Ovary (tissue), 9 donors: Measurements from ENCODE around the gene GRIN3B. TPM values are rescaled to one million over a fixed set of nuclear protein-coding genes. Genes with fewer than 3 reads are reported as not detected.
A peak's percentile ranks its signal among the peaks of the same experiment; 100 is the strongest.
"Not testable (repeated sequence)": the region's sequence is repeated elsewhere in the genome, so short reads cannot be mapped to it uniquely, and the experiment has no call there.

ENCODE experiments used
- DNase-seq, 5 donors: peaks; one replicate each; pipeline ENCODE4 v3.0.0-alpha.2; 2019 to 2020
- H3K27ac ChIP-seq, 2 donors: fragments of 200-600 bp; one replicate each; pipeline versions ENCODE4 v1.5.1 to v1.8.0; 2019 to 2022
- H3K27me3 ChIP-seq: fragments of 200-600 bp; one replicate; pipeline ENCODE4 v1.8.0; 2022
- H3K36me3 ChIP-seq: fragments of 200-600 bp; sonication (generic); one replicate; pipeline ENCODE4 v1.5.1; 2019
- H3K4me1 ChIP-seq: one replicate; pipeline ENCODE4 v1.8.1; 2013; ENCODE audit warnings: mild to moderate bottlenecking, moderate library complexity; ENCODE audit not compliant: insufficient read depth
- H3K4me3 ChIP-seq: fragments of 200-600 bp; sonication (generic); one replicate; pipeline ENCODE4 v1.5.1; 2017
- H3K9me3 ChIP-seq, 2 donors: fragments of 200-600 bp in 1 of 2; sonication (generic) in 1 of 2; one replicate each; pipeline versions ENCODE4 v1.5.1 to v1.8.1; 2013 to 2019; ENCODE audit warnings: mild to moderate bottlenecking in 1 of 2, moderate library complexity in 1 of 2
- CTCF ChIP-seq, 3 donors: fragments of 450-650 bp in 2 of 3; fragments of 200-600 bp in 1 of 3; IDR thresholded peaks; one replicate each; pipeline versions ENCODE4 v1.5.1 to v1.8.0; 2016 to 2022; ENCODE audit warnings: antibody characterized with exemption in 3 of 3, mild to moderate bottlenecking in 1 of 3
- EP300 ChIP-seq: sonication (generic); formaldehyde crosslinking; IDR thresholded peaks from one replicate; pipeline ENCODE4 v1.6.1; 2017; ENCODE audit warnings: antibody characterized with exemption
- POLR2A ChIP-seq: fragments of 450-650 bp; IDR thresholded peaks from one replicate; pipeline ENCODE4 v1.6.1; 2017; ENCODE audit warnings: antibody characterized with exemption, mild to moderate bottlenecking, moderate library complexity
- WGBS, 3 donors: extraction: QIAGEN DNeasy Blood & Tissue Kit in 1 of 3; methylation state at CpG; one replicate each; pipeline versions ENCODE4 v1.1.5 to v1.1.7; 2013 to 2017; 5-methylcytosine and 5-hydroxymethylcytosine counted together
- intact Hi-C, 4 donors: fragments of 100-400 bp; cut with DNase I; formaldehyde crosslinking; loops; one replicate each; pipeline versions ENCODE4 v1.11.0 to v1.15.1; 2022 to 2023
- polyA plus RNA-seq, 2 donors: library from polyadenylated mRNA; stranded (reverse); fragments of 200-250 nt in 1 of 2; fragments of 350-450 nt in 1 of 2; fragmentation: Illumina TruSeq in 1 of 2; extraction: RNeasy Lipid Tissue Mini Kit (QIAGEN cat#74804) in 1 of 2; gene quantifications; one replicate each; pipeline ENCODE4 v1.2.3, GENCODE V29; 2013 to 2014
- total RNA-seq, 7 donors: library from RNA; depleted of rRNA in 2 of 7; stranded (reverse); fragments of >200 nt in 2 of 7; fragmentation: NEBNext Ultra II Directional in 3 of 7; extraction: Animal tissue kit (Norgen Biotek cat#: 25700) in 3 of 7; gene quantifications; one replicate each; pipeline versions ENCODE4 v1.1.0 to v1.2.4, GENCODE V29; 2016 to 2023
- donor health status: DM: no; HTN: no; CAD: no; lungs with moderate emphysema.
- donor health status: DM: no; HTN: no; CAD: no.
- donor health status: Bipolar disorder and iron deficiency.
- donor health status: DM: yes; HTN: yes; CAD: no.
- donor health status: DM: no; HTN: no; CAD: no.
- donor health status: DM: yes; HTN: yes; CAD: no.

GRIN3B gene
- total and polyA plus RNA-seq, 9 donors: 0.07 to 7.4 (median 0.28) TPM; not detected in 3

GRCh38 chr19:954272-954671 is 45.9 kb upstream of the GRIN3B start:
- 77 to 81% (median 77%) methylated on average over 14 of the region's 14 CpGs for WGBS, 3 donors
- H3K36me3 ChIP-seq: no peaks in the 10 kb centered on the region
- peaks cover 3% of the 10 kb centered on the region for H3K4me1 ChIP-seq
- peak in 1 of 5 donors; percentile 16 for DNase-seq
- intact Hi-C loops: no loop called here
- no peaks in the 10 kb centered on the region for H3K27me3 ChIP-seq
- H3K4me3 ChIP-seq: no peak overlapping the region
- no peak overlapping the region for H3K27ac ChIP-seq
- no peaks in the 10 kb centered on the region for H3K9me3 ChIP-seq
- TF ChIP-seq EP300 (no peak), CTCF (IDR thresholded peaks at IDR 0.05) (no peak), POLR2A (no peak)

- intact Hi-C loops: loop anchor here in 1 of 4 donors (5.0 kb wide), 1 partner anchor 408 kb away; no protein-coding TSS in a partner anchor
- no peak overlapping the region for H3K4me3 ChIP-seq
- no peaks in the 10 kb centered on the region for H3K9me3 ChIP-seq
- H3K27me3 ChIP-seq: no peaks in the 10 kb centered on the region
- no peaks in the 10 kb centered on the region for H3K36me3 ChIP-seq
- H3K4me1 ChIP-seq: peaks cover 3% of the 10 kb centered on the region
- peak in 1 of 5 donors; percentile 16 for DNase-seq
- no peak for TF ChIP-seq CTCF (IDR thresholded peaks at IDR 0.05)
- no peak for TF ChIP-seq POLR2A
- TF ChIP-seq EP300: no peak
- WGBS, 3 donors: 82 to 85% (median 84%) methylated on average over 39 to 43 of the region's 43 CpGs
- no peak overlapping the region for H3K27ac ChIP-seq
Measured at GRCh38 chr19:954672-955494, 45.3 kb upstream of the GRIN3B start.

- Histone ChIP-seq H3K36me3 (no peaks in the 10 kb centered on the region), H3K4me1 (peaks cover 3% of the 10 kb centered on the region), H3K27me3 (no peaks in the 10 kb centered on the region), H3K27ac (no peak overlapping the region), H3K9me3 (no peaks in the 10 kb centered on the region), H3K4me3 (no peak overlapping the region)
- intact Hi-C loops: loop anchor here in 1 of 4 donors (5.0 kb wide), 1 partner anchor 409 kb away; no protein-coding TSS in a partner anchor
- DNase-seq: peak in 1 of 5 donors; percentile 21
- 85 to 88% (median 86%) methylated on average over 53 to 55 of the region's 55 CpGs for whole genome bisulfite sequencing, 3 donors
- TF ChIP-seq POLR2A (no peak), CTCF (IDR thresholded peaks at IDR 0.05) (no peak), EP300 (no peak)
Measured at GRCh38 chr19:955803-956765, 44.1 kb upstream of the GRIN3B start.

GRCh38 chr19:956766-957440 is 43.3 kb upstream of the GRIN3B start:
- TF ChIP-seq EP300 (no peak), POLR2A (no peak), CTCF (IDR thresholded peaks at IDR 0.05) (no peak)
- 70 to 73% (median 72%) methylated on average over 27 of the region's 27 CpGs for WGBS, 3 donors

DNA sequence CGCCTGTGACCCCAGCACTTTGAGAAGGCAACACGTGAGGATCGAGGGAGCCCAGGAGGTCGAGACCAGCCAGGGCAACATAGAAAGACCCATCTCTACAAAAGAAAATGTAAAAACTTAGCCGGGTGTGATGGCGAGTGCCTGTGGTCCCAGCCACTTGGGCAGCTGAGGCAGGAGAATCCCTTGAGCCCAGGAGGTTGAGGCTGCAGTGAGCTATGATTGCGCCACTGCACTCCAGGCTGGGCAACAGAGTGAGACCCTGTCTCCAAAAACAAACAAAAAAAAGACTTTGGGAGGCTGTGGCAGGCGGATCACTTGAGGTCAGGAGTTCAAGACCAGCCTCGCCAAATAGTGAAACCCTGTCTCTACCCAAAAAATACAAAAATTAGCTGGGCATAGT is 42.6 kb upstream of the GRIN3B start:
- WGBS, 3 donors: 91 to 96% (median 96%) methylated on average over 9 of the region's 9 CpGs
- intact Hi-C loops: loop anchor here in 1 of 4 donors (5.0 kb wide), 1 partner anchor 410 kb away; no protein-coding TSS in a partner anchor
- not testable (repeated sequence) for H3K4me3 ChIP-seq, H3K36me3 ChIP-seq, H3K9me3 ChIP-seq, H3K4me1 ChIP-seq, DNase-seq, H3K27ac ChIP-seq, H3K27me3 ChIP-seq

More at GRCh38 chr19:956766-957440, 43.3 kb upstream of the GRIN3B start:
- H3K4me1 ChIP-seq: peaks cover 3% of the 10 kb centered on the region
- H3K36me3 ChIP-seq: no peaks in the 10 kb centered on the region
- peak in 1 of 5 donors; percentile 9 for DNase-seq
- H3K27ac ChIP-seq: no peak overlapping the region
- no peaks in the 10 kb centered on the region for H3K9me3 ChIP-seq
- H3K4me3 ChIP-seq: no peak overlapping the region
- intact Hi-C loops: loop anchor here in 1 of 4 donors (5.0 kb wide), 1 partner anchor 410 kb away; no protein-coding TSS in a partner anchor
- H3K27me3 ChIP-seq: no peaks in the 10 kb centered on the region
